ENCODE measurements around the gene REXO4. TPM values are rescaled to one million over a fixed set of nuclear protein-coding genes. Genes with fewer than 3 reads are reported as not detected.

REXO4 gene
- polyA plus RNA-seq, 1 of the 3 experiments (the other 2 are of a cell fraction) = 37.3 TPM

DNA sequence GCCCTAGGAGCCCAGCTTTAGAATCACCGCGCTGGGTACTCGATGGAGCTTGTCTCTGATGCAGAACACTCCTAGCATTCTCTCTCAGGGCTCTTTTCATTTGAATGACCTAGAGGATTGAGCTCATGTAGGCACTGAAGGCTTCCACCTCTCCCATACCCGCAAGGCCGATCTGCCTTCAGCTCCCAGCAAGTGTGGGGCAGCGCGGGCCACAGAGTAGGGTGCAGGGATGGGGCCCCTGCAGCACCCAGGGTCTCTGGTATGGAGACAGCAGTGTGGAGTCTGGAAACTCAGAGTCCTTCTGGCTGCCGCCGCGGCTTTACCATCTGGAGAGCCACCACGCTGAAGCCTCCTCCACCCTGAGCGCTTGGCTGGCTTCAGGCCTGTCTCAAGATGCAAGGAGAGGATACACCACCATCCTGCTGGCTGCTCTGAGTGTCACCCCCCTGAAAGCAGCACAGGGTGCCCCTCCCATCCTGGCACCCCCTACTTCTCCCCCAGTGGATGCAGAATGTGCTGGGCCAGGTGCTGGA is 28.7 kb downstream of the REXO4 start:
- no peak overlapping the region for H3K27ac ChIP-seq (ENCODE audit: low read depth in 2 of 2, low read length in 1 of 2)
- no peaks in the 10 kb centered on the region for H3K4me1 ChIP-seq (ENCODE audit: control insufficient read depth in 1 of 2, insufficient read depth in 2 of 2, low read depth in 1 of 2, low read length in 1 of 2)
- H3F3A ChIP-seq (replicated peaks; ENCODE audit: insufficient read depth) = no peaks in the 10 kb centered on the region
- no peak overlapping the region for H3K4me2 ChIP-seq
- H3K79me2 ChIP-seq (ENCODE audit: insufficient read depth) = no peaks in the 10 kb centered on the region
- H2AFZ ChIP-seq (ENCODE audit: low read depth) = no peak overlapping the region
- DNase-seq = no peak
- WGBS (ENCODE audit: low lambda C conversion rate) = 92% methylated on average over 11 of the region's 12 CpGs
- ChIA-PET POLR2A (interaction anchor here (0.9 kb wide), 1 partner anchor 12 kb away, joined by 3 read pairs; no protein-coding TSS in a partner anchor), CTCF (interaction anchor here (1.0 to 1.2 kb wide), 2 partner anchors 12 to 13 kb away, joined by 3 read pairs; partner anchors contain the start of gene STKLD1)
- H3K9me3 ChIP-seq = no peaks in the 10 kb centered on the region
- no peak overlapping the region for H3K9ac ChIP-seq
- no peaks in the 10 kb centered on the region for H3K27me3 ChIP-seq (ENCODE audit: insufficient read depth)
- TF ChIP-seq CHD2 (IDR thresholded peaks at IDR 0.05; ENCODE audit: low read length, partially characterized antibody) = no peak
- TF ChIP-seq, protein P1, sequence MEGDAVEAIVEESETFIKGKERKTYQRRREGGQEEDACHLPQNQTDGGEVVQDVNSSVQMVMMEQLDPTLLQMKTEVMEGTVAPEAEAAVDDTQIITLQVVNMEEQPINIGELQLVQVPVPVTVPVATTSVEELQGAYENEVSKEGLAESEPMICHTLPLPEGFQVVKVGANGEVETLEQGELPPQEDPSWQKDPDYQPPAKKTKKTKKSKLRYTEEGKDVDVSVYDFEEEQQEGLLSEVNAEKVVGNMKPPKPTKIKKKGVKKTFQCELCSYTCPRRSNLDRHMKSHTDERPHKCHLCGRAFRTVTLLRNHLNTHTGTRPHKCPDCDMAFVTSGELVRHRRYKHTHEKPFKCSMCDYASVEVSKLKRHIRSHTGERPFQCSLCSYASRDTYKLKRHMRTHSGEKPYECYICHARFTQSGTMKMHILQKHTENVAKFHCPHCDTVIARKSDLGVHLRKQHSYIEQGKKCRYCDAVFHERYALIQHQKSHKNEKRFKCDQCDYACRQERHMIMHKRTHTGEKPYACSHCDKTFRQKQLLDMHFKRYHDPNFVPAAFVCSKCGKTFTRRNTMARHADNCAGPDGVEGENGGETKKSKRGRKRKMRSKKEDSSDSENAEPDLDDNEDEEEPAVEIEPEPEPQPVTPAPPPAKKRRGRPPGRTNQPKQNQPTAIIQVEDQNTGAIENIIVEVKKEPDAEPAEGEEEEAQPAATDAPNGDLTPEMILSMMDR (IDR thresholded peaks at IDR 0.05) = no peak
- no peak for TF ChIP-seq FOSL2 (IDR thresholded peaks at IDR 0.05; ENCODE audit: borderline replicate concordance, low read depth)
- no peak for TF ChIP-seq USF2 (IDR thresholded peaks at IDR 0.05; ENCODE audit: borderline replicate concordance, low read depth, low read length)
- no peak for TF ChIP-seq TCF12 (IDR thresholded peaks at IDR 0.05)
- TF ChIP-seq ELF1 (IDR thresholded peaks at IDR 0.05) = no peak
- no peak for TF ChIP-seq FOXJ3 (CRISPR knock-in tag; IDR thresholded peaks at IDR 0.05)
- no peak for TF ChIP-seq NFIC (IDR thresholded peaks at IDR 0.05; ENCODE audit: borderline replicate concordance)
- TF ChIP-seq FOXM1 (IDR thresholded peaks at IDR 0.05; ENCODE audit: low read depth) = no peak
- no peak for TF ChIP-seq GATA2 (CRISPR knock-in tag; IDR thresholded peaks at IDR 0.05)
- no peak for TF ChIP-seq POLR2AphosphoS5 (IDR thresholded peaks at IDR 0.05; ENCODE audit: low read depth, low read length)
- TF ChIP-seq SMC3 (IDR thresholded peaks at IDR 0.05; ENCODE audit: low read depth, low read length) = no peak
- TF ChIP-seq RXRA (IDR thresholded peaks at IDR 0.05; ENCODE audit: borderline replicate concordance, low read depth) = no peak
- TF ChIP-seq EZH2phosphoT487 (IDR thresholded peaks at IDR 0.05; ENCODE audit: borderline replicate concordance, low read depth) = no peak
- TF ChIP-seq, protein P2, sequence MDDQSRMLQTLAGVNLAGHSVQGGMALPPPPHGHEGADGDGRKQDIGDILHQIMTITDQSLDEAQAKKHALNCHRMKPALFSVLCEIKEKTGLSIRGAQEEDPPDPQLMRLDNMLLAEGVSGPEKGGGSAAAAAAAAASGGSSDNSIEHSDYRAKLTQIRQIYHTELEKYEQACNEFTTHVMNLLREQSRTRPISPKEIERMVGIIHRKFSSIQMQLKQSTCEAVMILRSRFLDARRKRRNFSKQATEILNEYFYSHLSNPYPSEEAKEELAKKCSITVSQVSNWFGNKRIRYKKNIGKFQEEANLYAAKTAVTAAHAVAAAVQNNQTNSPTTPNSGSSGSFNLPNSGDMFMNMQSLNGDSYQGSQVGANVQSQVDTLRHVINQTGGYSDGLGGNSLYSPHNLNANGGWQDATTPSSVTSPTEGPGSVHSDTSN (IDR thresholded peaks at IDR 0.05) = no peak
- no peak for TF ChIP-seq RFX5 (IDR thresholded peaks at IDR 0.05; ENCODE audit: low read length)
- no peak overlapping the region for H3K4me3 ChIP-seq (ENCODE audit: low read depth in 2 of 2, low read length in 1 of 2)
- H4K20me1 ChIP-seq (ENCODE audit: insufficient read depth) = no peaks in the 10 kb centered on the region
- no peaks in the 10 kb centered on the region for H3K9me2 ChIP-seq
- no peaks in the 10 kb centered on the region for H3K36me3 ChIP-seq (replicated peaks in 1 of 2; ENCODE audit: control insufficient read depth in 1 of 2, insufficient read depth in 2 of 2, low read length in 1 of 2)
